NCI-H524 treated with DMSO at 0.1 percent for 48 hours (cell line): ENCODE results near the gene PLAAT5.
"Not testable (repeated sequence)": the region's sequence is repeated elsewhere in the genome, so short reads cannot be mapped to it uniquely, and the experiment has no call there.

ENCODE experiments used
- DNase-seq: peaks from one replicate; lab custom pipeline; 2025; lab: John Stamatoyannopoulos, UW

PLAAT5 gene

DNA sequence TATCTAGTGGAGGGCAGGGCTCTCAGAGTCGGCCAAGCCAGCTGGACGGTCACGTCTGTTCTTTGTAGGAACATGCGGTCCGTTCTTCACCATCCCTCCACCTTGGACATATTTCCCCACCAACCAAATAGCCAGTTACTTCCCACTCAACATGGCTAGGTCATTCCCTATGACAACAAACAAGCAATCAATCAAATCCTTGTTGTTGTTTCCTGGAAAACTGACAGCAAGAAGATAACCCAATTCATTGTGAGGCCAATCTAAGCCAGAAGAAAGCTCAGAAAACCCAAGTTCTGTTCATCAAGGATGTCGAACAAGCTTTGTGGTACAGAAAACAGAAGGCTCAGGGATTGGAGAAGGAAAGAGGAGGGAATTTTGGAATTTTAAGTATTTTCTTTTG lies 10.9 kb downstream of the PLAAT5 start:
- DNase-seq: no peak

DNA sequence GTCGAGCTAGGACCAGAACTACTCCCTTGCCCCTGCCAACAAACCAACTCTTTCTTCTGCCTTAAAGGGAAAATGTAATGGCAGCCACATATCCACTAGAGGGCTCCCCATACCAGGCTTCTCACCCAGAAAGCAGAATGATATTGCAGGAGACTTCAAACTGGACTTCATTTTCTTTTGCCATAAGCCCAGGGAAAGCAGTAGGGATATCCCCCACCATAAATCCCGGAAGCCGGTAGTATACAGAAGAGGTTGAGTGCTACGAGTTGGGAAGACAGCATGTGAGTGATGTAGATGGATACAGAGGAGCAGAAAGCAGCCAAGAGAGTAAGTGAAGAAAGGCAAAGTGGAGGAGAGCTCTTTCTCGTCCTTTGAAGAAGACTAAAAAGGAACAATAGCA lies 12.1 kb downstream of the PLAAT5 start:
- peak; percentile 29 for DNase-seq

DNA sequence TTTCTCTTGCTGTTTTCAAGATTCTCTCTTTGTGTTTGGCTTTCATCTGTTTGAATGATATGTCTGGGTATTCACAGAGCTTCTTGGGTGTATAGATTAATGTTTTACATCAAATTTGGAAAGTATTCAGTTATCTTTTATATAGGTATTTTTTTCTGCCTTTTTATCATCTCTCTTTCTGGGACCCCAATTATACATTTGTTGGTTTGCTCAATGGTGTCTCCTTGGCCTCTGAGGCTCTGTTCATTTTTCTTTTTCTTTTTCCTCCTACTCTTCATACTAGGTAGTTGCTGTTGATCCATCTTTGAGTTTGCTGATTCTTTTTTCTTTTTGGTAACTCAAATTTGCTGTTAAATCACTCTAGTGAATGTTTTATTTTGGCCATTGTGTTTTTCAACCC lies 14.3 kb downstream of the PLAAT5 start:
- no peak for DNase-seq

DNA sequence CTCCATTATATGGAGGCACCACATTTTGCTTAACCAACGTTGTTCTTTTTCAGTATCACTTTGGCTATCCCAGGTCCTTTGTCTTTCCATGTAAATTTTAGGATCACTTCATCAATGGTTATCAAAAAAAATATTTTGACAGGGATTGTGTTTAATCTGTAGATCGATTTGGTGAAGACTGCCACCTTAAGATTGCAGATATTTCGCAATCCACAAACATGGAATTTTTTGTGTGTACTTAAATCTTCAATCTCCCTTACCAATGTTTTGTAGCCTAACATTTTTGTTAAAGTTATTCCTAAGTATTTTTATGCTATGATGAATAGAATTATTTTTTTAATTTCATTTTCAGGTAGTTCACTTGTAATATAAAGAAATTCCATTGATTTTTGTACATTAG lies 18.6 kb downstream of the PLAAT5 start:
- no peak for DNase-seq

DNA sequence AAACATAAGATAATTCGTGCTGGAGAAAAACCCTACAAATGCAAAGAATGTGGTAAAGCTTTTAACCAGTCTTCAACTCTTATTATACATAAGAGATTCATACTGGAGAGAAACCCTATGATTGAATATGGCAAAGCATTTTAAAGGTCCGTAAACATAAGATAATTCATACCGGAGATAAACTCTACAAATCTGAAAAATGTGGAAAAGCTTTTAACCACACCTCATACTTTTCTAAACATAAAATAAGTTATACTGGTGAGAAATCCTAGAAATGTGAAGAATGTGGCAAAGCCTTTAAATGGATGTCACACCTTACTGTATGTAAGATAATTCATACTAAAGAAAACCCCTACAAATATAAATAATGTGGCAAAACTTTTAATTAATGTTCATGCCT lies 20.7 kb downstream of the PLAAT5 start:
- DNase-seq: no peak

DNA sequence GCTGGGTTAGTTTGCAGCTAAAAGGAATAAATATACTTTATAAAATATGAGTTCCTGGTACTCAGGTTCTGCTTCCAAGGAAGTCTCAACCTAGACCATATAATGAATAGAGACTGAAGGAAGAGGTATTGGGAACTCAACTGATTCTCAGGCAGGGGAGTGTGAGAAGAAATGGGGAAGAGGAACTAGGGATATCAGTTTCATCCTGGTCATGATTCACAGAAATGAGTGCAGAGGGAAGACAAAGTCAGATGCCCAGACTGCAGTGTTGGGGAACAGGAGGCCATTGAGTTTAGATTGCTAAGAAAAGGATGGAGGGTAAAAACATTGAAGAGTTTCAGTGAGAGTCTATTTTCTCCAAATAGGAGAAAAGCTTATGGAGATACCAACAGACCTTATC lies 28.8 kb downstream of the PLAAT5 start:
- DNase-seq: no peak

DNA sequence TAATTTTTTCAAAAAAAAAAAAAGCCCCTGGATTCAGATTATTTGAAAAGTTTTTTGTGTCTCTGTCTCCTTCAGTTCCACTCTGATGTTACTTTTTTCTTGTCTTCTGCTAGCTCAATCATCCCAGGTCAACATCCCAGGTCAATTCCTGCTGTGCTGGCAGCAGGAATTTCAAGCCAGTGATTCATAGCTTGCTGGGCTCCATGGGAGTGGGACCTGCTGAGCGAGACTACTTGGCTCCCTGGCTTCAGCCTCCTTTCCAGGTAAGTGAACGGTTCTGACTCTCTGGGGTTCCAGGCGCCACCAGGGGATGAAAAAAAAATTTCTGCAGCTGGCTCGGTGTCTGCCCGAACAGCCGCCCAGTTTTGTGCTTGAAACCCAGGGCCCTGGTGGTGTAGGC lies 31.4 kb downstream of the PLAAT5 start:
- no peak for DNase-seq

DNA sequence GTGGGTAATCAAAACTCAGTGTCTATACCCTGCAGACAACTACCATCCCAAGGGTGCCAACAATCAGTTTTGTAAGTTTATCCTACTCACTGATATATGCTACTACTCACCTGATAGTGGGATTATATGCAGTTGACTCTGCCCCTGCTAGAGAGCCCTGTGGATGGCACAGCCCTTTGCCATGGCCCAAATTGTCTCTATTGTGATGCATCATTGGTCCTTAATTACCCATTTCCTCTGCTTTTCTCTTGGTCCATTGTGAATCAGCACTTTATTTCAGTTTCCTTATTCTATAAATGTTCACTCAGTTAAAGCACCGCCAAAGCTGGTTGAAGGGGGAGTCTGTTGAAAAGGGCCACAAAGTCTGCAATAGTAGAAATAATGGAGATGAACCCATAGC lies 42.3 kb downstream of the PLAAT5 start:
- no peak for DNase-seq

DNA sequence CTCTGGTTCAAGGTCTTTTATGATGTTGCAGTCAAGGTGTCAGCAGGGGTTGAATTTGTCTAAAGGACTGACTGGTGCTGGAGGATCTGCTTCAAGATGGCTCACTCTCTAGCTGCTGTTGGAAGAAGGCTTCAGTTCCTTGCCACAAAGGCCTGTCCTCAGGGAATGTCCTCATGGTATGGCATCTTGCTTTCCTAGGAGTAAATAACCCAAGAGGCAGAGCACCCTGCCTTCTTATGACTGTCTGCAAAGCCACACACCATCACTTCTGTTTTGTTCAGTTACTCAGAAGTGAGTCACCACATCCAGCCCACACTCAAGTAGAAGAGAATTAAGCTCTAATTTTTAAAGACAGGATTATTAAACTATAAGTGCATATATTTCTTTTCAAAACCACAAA lies 45.2 kb downstream of the PLAAT5 start:
- no peak for DNase-seq

DNA sequence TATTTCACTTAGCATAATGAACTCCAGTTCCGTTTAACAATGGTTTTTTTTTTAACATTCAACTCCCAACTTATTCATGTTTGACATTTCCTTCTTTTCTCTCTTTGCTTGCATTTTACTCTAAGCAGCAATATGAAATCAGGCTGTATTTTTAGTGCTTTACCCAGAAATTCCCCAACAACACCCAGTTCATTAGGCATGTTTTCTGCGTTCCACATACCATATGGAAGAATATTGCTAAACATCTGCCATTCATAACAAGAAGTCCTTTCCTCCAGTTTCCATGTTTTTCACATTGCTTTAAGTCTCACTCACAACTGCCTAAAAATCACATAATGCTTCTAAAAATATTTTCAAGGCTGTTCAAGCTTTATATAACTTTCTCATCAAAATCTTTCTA lies 45.8 kb downstream of the PLAAT5 start:
- no peak for DNase-seq

DNA sequence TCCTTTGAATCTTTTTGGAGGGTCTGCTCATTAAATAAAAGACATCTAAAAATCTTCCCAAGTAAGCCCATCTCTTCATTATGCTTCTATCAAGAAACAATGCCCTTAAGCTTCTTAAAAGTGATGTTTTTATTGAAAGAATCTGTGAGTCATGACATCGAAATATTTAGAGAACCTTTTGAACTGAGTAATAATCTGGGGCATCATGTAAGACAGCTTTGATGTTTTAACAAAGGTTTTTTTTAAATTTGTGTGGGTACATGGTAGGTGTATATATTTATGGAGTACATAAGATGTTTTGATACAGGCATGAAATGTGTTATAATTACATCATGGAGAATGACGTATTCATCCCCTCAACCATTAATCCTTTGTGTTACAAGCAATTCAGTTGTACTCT lies 46.8 kb downstream of the PLAAT5 start:
- DNase-seq: no peak

DNA sequence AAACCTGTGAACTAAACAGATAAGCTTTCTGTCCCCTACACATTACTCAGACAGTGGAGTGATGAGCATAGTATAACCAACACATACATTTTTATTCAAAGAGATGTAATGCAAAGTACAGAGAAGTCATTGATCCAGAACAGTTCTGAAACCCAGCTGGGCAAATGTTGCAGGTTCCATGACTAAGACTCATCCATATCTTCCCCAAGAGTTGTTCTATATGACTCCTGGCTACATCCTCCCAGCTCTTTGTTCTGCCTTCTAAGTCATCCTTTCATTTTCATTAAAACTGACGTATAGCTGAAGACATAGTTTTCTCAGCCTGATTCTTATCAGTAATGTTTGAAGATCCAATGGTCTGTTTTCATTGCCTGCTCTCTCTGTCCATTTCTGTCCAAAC lies 47.3 kb downstream of the PLAAT5 start:
- DNase-seq: no peak

DNA sequence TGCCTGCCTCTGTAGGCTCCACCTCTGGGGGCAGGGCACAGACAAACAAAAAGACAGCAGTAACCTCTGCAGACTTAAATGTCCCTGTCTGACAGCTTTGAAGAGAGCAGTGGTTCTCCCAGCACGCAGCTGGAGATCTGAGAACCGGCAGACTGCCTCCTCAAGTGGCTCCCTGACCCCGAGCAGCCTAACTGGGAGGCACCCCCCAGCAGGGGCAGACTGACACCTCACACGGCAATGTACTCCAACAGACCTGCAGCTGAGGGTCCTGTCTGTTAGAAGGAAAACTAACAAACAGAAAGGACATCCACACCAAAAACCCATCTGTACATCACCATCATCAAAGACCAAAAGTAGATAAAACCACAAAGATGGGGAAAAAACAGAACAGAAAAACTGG lies 55.1 kb downstream of the PLAAT5 start:
- not testable (repeated sequence) for DNase-seq

DNA sequence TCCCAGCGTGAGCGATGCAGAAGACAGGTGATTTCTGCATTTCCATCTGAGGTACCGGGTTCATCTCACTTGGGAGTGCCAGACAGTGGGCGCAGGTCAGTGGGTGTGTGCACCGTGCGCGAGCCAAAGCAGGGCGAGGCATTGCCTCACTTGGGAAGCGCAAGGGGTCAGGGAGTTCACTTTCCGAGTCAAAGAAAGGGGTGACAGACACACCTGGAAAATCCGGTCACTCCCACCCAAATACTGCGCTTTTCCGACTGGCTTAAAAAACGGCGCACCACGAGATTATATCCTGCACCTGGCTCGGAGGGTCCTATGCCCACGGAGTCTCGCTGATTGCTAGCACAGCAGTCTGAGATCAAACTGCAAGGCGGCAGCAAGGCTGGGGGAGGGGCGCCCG lies 55.6 kb downstream of the PLAAT5 start:
- DNase-seq: not testable (repeated sequence)

DNA sequence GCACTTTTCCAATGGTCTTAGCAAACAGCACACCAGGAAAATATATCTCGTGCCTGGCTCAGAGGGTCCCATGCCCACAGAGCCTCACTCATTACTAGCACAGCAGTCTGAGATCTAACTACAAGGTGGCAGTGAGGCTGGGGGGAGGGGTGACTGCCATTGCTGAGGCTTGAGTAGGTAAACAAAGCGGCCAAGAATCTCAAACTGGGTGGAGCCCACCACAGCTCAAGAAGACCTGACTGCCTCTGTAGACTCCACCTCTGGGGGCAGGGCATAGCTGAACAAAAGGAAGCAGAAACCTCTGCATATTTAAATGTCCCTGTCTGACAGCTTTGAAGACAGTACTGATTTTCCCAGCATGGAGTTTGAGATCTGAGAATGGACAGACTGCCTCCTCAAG lies 60.2 kb downstream of the PLAAT5 start:
- not testable (repeated sequence) for DNase-seq

DNA sequence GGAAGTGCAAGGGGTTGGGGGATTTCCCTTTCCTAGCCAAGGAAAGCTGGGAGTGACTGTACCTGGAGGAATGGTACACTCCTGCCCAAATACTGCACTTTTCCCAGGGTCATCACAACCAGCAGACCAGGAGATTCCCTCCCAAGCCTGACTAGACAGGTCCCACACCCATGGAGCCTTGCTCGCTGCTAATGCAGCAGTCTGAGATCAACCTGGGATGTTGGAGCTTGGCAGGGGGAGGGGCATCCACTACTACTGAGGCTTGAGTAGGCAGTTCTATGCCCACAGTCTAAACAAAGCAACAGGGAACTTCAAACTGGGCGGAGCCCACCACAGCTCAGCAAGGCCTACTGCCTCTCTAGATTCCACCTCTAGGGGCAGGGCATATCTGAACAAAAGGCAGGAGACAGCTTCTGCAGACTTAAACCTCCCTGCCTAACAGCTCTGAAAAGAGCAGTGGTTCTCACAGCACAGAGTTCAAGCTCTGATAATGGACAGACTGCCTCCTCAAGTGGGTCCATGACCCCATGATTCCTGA lies 62.9 kb downstream of the PLAAT5 start:
- DNase-seq: no peak

DNA sequence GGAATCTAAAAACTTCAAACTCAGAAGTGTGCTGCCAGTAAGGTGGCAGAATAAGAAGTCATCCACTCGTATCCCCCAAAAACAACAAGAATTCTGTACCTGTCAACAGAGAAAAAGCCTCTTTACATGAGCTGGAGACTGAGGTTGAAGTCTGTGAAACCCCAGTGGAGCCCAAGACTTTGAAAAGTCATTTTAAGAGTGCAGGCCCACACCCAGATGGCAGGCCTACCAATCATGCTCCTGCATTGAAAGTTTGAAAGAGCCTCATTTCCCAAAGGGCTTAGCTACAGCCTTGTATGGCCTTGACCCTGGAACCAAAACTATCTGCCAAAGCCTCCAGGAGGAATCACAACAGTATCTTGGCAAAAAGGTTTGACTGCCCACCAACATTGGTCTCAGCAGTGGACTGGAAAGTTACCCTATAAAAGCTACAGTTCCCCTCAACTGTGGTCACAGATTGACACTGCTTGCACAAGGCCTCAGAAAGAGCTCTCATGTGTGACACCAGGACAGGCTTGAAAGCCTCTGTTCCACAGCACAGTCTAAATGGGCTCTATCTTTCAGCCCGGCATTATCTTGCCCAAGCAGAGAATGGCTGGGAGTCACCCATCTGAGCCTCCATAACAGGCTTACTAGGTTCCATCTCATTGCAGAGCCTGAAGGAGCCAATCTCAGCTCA lies 73.7 kb downstream of the PLAAT5 start:
- DNase-seq: no peak
